ENCODE measurements around the gene LUZP1.

LUZP1 gene

GRCh38 chr1:23080885-23081284 lies 87.8 kb downstream of the LUZP1 start:
- FAIRE-seq: no peak

GRCh38 chr1:23079025-23079424 lies 89.6 kb downstream of the LUZP1 start:
- FAIRE-seq: no peak

- FAIRE-seq: no peak
Observed at GRCh38 chr1:23074012-23074411, 94.6 kb downstream of the LUZP1 start.

DNA sequence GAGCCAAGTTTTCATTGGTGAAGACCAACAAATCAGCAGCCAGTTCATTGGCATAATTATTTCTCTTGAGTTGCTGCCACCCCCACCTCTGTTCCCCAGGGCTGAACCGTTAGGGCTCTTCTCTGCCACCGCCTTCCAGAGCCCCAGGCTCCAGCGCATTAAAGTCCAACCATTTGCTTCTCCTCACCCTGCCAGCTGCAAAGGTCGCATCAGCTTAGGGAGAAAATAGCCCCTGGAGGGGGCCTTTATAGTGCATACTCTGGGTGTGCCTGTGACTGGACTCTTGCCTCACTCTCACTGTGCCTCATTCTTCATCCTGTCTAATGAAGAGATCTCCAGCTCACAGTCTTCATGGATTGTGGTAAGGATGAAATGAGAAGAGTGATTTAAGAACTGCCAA lies 99.0 kb downstream of the LUZP1 start:
- no peak for FAIRE-seq

GRCh38 chr1:23069149-23069548 lies 99.5 kb downstream of the LUZP1 start:
- no peak for FAIRE-seq

DNA sequence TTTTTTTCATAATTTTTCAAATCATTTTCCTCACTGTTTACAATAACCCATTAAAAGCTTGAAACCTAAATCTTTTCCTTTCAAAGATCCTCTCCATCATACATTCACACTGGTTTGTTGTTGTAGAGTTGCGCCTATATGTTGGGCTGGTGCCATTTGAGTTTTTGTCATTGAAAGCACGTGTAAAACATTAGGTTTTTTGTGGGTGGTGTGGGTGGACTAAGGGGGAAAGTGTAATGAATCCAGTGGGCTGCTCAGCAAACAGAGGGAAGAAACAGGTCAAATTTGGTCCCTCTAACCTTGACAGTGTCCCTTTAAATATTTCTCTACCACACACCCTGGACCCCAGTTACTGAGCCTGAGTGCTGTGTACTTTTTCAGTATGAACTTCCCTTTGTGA lies 102.6 kb downstream of the LUZP1 start:
- FAIRE-seq: no peak

- FAIRE-seq: no peak
Observed at GRCh38 chr1:23065385-23065784, 103.3 kb downstream of the LUZP1 start.

- no peak for FAIRE-seq
Observed at GRCh38 chr1:23062271-23062670, 106.4 kb downstream of the LUZP1 start.

GRCh38 chr1:23057301-23057700 lies 111.4 kb downstream of the LUZP1 start:
- no peak for FAIRE-seq

DNA sequence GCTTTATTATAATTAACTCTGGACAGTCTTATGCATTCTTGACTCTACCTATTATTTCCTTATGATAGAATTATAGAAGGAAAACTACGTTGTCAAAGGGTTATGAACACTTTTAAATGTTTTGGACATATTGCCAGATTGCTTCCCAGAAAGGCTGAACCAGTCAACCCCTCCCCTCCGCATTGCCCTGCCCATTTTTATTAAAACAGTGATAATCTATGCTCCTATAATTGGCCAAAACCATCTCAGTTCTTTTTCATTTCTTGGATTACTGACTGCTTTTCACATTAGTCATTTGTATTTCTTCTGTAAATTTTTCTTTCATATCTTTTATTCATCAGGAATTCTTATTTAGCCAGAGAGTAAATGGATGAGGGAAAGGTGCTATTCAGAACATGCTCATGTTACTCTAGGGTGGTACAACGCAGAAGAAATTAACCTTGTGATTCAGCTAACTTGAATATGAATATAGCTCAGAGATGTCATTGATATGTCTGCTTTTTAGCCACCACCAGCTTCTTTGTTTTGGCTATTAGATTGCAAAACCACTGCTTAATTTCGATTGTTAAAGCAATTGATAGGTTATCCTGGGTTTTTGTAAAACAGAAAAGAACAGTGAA lies 117.3 kb downstream of the LUZP1 start:
- FAIRE-seq: no peak

GRCh38 chr1:23050201-23050600 lies 118.5 kb downstream of the LUZP1 start:
- FAIRE-seq: no peak

DNA sequence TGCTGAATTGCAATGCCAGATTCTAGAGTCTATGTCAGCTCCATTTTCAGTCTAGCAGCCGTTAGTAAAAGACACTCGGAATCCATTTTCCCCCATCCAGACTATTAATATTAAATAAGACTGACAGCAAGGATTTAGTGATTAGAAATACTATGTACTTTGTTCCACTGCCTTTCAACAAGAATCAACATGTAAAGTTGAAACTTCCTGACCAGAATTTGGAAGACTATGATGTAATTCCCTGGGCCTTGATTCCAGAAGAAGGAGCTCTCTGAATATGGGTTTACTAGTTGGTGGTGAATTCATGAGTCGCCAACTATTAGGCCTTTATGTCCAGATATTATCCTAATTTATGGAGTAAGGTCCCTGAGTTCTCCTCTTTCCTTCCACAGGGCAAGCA lies 124.6 kb downstream of the LUZP1 start:
- no peak for FAIRE-seq

GRCh38 chr1:23040509-23040908 lies 128.1 kb downstream of the LUZP1 start:
- no peak for FAIRE-seq

DNA sequence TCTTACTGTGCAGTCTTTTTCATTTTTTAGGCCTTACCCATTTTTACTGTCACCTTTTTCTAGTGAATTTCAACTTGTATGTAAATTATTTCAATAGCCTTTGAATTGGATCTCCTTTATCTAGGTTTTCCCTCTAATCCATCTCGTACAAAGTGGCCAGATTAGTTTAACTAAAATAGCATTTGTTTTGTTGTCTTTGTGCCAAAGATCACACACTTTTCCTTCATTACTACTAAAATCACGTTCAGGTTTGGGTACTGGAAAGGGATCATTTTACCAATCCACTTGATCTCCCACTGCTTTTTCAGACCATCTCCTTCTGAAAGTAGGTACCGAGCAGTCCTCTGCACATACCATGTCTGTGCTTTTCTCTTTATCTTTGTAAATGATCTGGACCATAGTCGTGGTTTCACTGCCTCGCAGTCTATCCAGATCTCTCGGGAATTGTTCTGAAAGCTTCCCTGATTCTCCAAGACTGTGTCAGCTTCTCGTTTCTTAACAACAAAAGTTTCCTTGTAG lies 129.3 kb downstream of the LUZP1 start:
- no peak for FAIRE-seq

- FAIRE-seq: no peak
Observed at GRCh38 chr1:23037081-23037740, 131.4 kb downstream of the LUZP1 start.

GRCh38 chr1:23035823-23036452 lies 132.7 kb downstream of the LUZP1 start:
- no peak for FAIRE-seq

Data from endometrium (tissue), 2 donors.